GM18508 (cell line): Measurements from ENCODE around the gene ATP13A2.
"Not testable (repeated sequence)": the region's sequence is repeated elsewhere in the genome, so short reads cannot be mapped to it uniquely, and the experiment has no call there.

Experiments used
- ATAC-seq: cut with Tn5 transposase; IDR thresholded peaks from one replicate; pipeline ENCODE4 v1.9.1; 2021; ENCODE audit warnings: moderate number of reproducible peaks; ENCODE audit not compliant: insufficient read depth, unreplicated experiment

ATP13A2 gene

GRCh38 chr1:16967962-16968361, 43.8 kb downstream of the ATP13A2 start:
- no peak for ATAC-seq

- no peak for ATAC-seq
Observed at GRCh38 chr1:16967095-16967575, 44.6 kb downstream of the ATP13A2 start.

- ATAC-seq: no peak
Observed at GRCh38 chr1:16966282-16966681, 45.4 kb downstream of the ATP13A2 start.

DNA sequence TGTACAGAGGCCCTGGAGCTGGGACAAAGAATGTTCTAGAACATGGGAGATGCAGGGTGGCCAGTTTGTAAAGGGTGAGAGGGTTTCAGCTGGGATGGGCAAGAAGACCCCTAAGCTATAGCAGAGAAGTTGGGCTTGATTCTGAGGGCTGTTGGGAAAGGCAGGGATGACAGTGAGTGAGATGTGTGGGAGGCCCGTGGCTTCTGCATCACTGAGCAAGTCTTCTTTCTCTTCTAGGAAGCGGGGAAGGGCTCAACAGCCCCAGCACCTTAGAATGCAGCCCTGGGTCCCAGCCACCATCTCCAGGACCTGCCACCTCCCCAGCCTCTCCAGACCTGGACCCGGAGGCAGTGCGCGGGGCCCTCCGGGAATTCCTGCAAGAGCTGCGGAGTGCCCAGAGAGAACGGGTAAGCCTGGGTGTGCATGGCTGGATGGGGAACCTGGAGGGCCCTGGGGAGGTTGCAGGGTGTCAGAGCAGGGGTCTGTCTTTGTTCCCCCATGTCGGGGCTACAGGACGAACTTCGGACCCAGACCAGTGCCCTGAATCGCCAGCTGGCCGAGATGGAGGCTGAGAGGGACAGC, 46.2 kb downstream of the ATP13A2 start:
- no peak for ATAC-seq

GRCh38 chr1:16964169-16964568, 47.6 kb downstream of the ATP13A2 start:
- ATAC-seq: not testable (repeated sequence)

GRCh38 chr1:16961297-16962133, 50.2 kb downstream of the ATP13A2 start:
- no peak for ATAC-seq

DNA sequence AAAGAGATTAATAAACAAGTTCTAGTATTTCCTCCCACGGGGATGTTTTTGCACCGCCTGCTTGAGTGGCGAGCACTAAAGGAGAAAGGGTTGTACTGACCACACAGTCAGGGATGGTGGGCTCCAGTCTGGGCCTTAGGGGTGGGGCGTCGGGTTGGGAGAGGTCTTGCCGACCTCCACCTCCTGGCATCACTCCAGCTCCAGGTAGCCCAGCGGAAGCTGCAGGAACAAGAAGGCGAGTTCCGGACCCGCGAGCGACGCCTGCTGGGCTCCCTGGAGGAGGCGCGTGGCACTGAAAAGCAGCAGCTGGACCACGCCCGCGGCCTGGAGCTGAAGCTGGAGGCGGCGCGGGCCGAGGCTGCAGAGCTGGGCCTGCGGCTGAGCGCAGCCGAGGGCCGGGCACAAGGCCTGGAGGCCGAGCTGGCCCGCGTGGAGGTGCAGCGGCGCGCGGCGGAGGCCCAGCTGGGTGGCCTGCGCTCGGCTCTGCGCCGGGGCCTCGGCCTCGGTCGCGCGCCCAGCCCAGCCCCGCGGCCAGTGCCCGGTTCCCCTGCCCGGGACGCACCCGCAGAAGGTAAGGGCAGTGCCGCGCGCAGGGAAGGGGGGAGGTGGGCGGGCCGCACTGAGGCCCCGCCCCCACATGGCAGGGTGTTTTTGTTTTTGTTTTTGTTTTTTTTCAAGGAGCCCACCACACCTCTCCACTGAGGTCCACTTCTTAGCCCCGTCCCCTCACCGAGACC, 51.0 kb downstream of the ATP13A2 start:
- no peak for ATAC-seq

DNA sequence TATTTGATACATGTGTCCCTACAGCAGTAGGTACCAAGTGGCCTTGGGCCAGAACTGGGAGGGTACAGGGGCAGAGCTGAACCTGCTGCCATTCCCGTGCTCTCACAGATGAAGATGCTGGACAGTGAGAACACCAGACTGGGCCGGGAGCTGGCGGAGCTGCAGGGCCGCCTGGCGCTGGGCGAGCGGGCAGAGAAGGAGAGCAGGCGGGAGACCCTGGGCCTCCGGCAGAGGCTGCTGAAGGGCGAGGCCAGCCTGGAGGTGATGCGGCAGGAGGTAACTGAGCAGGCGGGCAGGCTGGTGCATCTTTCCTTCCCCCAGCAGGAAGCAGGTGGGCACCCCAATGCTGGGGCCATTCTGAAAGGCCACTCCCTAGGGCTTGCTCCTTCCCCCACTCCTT, 53.3 kb downstream of the ATP13A2 start:
- ATAC-seq: no peak

- no peak for ATAC-seq
Observed at GRCh38 chr1:16957731-16958130, 54.0 kb downstream of the ATP13A2 start.

DNA sequence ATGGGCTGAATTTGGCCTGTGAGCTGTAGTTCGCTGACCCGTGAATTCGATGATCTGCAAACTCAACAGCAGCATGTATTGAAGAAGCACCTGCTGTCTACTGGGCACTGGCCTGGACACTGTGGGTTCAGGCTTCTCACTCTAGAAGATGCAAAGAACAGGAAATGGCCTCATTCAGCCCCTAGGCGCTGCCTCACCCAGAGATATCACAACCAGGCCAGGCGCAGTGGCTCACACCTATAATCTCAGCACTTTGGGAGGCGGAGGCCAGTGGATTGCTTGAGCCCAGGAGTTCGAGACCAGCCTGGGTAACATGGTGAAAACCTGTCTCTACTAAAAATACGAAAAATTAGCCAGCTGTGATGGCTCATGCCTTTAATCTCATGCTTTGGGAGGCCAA, 55.0 kb downstream of the ATP13A2 start:
- no peak for ATAC-seq

DNA sequence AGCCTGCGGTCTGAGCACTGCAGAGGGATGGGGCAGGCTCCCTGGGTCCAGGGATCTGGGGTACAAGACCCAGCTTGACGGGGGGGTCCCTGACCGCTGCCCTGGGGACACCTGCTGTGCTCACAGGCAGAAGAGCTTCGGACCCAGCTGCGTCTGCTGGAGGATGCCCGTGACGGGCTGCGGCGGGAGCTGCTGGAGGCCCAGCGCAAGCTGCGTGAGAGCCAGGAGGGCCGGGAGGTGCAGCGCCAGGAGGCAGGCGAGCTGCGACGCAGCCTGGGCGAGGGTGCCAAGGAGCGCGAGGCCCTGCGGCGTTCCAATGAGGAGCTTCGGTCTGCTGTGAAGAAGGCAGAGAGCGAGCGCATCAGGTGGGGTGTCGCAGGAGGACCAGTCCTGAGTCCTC, 56.5 kb downstream of the ATP13A2 start:
- ATAC-seq: no peak

- ATAC-seq: no peak
Observed at GRCh38 chr1:16954579-16954978, 57.1 kb downstream of the ATP13A2 start.

GRCh38 chr1:16952376-16952775, 59.4 kb downstream of the ATP13A2 start:
- not testable (repeated sequence) for ATAC-seq

DNA sequence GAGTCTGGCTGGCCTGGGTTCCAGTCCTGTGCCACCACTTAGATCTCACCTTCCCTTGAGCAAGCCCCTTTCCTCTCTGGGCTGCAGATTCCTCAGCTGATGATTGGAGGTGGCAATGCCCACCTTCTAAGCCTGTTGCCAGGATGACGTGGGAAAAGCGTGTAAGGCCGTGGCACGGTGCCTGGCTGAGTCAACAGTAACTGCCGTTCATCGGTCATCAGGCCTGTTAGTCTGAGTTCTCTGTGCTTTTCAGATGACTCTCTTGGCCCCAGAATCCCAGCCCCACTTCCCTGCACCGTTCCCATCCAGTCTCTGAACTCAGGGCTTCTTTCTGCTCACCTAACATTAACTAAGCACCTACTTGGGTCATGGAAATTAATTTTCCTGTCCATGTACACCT, 62.7 kb downstream of the ATP13A2 start:
- not testable (repeated sequence) for ATAC-seq

DNA sequence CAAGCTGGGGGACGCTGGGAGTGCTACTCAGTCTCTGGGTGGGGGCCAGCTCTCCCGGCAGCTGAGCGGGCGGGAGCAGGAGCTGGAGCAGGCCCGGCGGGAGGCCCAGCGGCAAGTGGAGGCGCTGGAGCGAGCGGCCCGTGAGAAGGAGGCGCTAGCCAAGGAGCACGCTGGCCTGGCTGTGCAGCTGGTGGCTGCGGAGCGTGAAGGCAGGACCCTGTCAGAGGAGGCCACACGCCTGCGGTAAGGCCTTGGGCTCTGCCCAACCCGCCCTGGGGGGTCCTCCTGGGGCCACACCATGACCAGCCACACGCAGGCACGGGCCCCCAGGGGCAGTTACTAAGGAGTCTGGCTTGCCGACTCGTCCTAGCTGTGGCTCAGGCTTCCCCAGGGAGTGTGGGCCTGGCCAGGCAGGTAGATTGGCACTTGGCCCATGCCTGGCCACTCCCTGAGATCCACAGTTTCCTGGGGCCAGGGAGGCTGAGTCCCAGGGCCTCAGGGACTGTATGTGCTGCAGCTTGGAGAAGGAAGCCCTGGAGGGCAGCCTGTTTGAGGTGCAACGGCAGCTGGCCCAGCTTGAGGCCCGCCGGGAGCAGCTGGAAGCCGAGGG, 63.3 kb downstream of the ATP13A2 start:
- ATAC-seq: not testable (repeated sequence)

GRCh38 chr1:16946646-16947045, 65.1 kb downstream of the ATP13A2 start:
- no peak for ATAC-seq

GRCh38 chr1:16946185-16946584, 65.5 kb downstream of the ATP13A2 start:
- not testable (repeated sequence) for ATAC-seq

DNA sequence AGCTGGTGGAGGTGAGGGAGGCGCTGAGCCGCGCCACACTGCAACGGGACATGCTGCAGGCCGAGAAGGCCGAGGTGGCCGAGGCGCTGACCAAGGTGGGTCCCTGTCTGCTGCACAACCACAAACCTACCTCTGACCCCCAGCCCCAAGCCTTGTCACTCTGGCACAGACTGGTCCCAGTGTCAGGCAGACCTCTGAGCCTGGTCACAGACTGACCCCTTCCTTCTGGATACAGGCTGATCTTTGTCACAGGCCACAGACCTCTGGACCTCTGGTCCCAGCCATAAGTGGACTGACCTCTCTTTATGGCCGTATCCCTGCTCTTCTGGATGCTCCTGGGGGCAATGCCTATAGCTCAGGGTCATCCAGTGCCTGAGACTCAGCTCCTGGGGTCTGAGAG, 66.2 kb downstream of the ATP13A2 start:
- ATAC-seq: not testable (repeated sequence)

GRCh38 chr1:16944038-16944437, 67.7 kb downstream of the ATP13A2 start:
- ATAC-seq: no peak

DNA sequence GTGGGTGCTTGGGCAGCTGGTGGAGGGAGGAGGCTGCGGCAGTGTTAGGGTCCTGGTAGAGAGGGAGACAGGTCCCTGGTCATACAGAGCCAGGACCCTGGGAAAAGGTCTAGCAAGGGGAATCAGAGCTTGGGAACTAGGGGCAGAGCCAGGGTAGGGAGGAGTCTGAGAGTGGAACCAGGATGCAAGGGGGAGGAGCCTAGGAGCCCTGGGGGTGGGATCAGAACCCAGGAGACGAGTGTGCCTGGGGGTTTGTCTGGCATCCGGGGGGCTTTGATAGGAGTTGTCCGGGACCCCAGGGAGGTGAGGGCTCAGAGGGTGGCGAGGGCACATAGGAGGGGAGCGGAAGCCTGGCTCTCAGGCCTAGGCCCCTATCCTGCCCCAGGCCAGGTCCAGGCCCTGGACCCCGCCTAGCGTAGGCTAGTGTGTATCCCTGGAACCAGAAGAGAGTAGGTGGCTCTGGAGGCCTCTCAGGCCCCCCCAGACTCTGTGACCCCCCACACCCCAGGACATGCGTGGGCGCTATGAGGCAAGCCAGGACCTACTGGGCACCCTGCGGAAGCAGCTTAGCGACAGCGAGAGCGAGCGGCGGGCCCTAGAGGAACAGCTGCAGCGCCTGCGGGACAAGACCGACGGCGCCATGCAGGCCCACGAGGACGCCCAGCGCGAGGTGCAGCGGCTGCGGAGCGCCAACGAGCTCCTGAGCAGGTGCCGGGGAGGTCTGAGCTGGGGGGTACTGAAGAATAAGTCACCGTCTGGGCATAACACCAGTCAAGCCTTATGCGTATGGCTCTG, 72.1 kb downstream of the ATP13A2 start:
- not testable (repeated sequence) for ATAC-seq
